ENCODE measurements around the gene INPP5B.

The INPP5B gene

GRCh38 chr1:37866491-37866890 is 80.4 kb downstream of the INPP5B start:
- DNase-seq, result no peak

- DNase-seq, result no peak
Observed at GRCh38 chr1:37865348-37866120, 81.3 kb downstream of the INPP5B start.

DNA sequence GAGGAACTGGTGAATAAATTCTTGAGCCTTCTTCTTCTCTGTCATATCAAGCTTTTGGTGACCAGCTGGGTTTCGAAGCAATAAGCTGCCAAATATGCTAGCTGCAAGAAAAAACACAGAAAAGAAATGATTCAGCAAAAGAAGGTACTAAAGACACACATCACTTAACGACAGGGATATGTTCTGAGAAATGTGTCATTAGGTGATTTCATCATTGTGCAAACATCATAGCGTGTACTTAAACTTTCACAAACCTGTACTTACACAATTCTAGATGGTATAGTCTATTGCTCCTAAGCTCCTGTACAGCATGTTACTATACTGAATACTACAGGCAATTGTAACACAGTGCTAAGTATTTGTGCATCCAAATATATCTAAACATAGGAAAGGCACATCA is 84.5 kb downstream of the INPP5B start:
- DNase-seq, result no peak

- DNase-seq, result no peak
Observed at GRCh38 chr1:37861151-37861550, 85.7 kb downstream of the INPP5B start.

DNA sequence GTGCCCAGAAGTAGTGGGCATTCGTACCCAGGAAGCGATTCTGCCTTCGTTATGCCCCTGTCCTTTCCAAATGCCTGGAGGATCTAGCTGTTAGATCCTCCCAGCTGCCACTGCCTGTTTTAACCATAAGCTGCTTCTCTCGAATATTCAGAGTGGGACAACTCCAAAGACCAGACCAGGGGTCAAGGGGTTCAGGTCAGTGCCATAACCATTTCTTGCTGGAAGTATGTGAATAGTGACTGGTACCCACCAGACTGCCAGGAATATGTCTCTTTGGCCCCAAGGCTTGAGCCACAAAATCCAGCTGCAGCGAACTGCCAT is 86.5 kb downstream of the INPP5B start:
- no peak for DNase-seq

DNA sequence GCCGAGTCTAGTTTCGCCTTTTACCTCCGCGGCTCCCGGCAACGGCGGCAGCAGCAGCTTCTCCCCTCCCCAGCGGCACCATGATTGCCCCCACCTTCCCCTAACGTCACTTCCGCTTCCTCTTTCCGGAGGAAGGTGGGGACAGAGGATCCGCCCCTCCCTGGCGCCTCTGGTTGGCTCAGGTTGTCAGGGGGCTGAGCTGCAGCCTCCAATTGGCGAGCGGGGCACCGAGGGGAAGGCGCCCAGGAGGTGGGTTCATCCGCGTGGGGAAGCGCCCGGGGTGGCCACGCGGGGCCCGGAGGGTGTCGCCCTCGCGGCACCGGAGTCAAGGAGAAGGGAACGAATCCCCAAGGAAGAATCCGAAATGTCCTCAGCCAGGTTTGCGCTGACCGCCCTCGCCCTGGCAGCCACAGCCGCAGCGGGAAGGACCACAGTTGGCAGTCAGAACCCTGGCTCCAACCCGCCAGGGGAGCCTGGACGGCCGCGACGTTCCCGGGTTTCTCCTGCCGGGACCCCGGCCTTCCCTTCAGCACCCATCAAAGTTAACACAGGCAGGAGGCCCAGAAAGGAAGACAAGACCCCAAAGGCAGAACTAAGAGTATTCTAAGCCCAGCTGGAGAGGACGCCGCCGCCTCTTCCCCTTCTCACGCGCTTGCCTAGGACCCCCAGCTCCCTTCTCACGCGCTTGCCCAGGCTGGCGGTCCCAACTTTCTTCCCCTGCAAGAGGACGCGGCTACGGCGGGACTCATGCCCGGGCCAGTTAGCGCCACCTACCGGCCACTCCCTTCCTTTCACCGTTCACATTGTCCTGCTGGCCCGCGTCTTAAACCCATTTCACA is 87.1 kb downstream of the INPP5B start, which contains the start of gene MTF1:
Gene MTF1 (minus strand): TSS at position 86 of the 839 bp plus-strand sequence. CDS start 1,934 bp downstream, outside the sequence.
- DNase-seq, result peak; percentile 100

DNA sequence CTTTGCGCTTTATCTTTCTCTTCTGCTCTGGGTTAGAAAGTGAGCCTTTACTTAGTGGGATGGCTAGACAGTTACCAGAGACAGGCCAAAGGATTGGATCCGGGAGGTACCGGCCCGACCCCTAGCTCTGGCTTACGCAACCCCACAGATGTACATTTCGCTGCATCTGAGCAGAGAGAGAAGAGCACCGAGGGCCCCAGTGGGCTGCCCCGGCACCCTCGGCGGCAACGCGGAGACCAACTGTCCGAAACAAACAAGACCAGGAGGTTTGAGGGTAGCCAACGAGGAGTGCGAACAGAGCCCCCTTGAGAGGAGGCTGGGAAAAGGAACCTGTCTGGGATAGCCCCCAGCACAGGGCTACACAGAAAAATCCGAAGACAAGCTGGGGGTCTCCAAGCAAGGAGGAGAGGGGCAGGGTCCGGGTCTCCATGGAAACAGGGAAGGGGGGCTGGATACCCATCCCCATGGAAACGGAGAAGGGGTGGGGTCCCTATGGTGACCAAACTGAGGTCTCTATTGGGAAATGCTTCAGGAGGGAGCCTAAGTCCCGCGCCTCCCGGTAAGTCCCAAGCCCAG is 87.8 kb downstream of the INPP5B start:
- DNase-seq, result peak; percentile 87

DNA sequence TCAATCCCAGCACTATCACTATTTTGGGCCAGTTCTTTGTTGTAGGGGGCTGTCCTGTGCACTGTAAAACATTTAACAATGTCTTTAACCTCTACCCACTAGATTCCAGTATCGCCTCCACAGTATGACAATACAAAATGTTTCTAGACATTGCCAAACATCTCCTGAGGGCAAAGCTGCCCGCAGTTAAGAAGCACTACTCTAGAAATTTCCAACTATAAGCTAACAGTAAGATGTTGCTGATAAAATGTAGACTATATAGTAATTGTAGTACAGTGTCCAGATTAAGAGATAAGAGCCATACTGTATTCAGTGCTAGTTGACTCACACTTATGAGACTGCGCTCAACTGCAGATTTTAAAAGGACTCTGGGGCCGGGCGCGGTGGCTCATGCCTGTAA is 92.4 kb downstream of the INPP5B start:
- DNase-seq, result no peak

- DNase-seq, result no peak
Observed at GRCh38 chr1:37853157-37853556, 93.7 kb downstream of the INPP5B start.

DNA sequence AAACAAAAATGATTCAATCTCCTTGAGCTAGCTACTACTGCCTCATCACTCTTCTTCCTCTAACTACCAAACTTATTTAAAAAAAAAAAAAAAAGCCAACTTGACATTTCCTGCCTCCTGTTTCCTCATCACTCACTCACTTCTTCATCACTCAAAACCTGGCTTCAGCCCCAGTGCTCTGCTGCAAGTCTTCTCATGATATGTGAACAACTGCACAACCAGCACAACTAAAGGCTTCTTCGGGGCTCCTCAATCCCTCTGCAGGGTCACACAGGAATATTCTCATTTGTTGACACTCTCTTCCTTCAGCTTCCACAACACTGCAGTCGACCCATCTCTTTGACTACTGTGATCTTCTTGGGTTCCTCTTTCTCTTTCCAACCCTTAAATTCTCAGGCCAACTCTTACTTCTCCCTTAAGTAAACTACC is 95.1 kb downstream of the INPP5B start:
- DNase-seq, result no peak

GRCh38 chr1:37851262-37851661 is 95.6 kb downstream of the INPP5B start:
- DNase-seq, result no peak

DNA sequence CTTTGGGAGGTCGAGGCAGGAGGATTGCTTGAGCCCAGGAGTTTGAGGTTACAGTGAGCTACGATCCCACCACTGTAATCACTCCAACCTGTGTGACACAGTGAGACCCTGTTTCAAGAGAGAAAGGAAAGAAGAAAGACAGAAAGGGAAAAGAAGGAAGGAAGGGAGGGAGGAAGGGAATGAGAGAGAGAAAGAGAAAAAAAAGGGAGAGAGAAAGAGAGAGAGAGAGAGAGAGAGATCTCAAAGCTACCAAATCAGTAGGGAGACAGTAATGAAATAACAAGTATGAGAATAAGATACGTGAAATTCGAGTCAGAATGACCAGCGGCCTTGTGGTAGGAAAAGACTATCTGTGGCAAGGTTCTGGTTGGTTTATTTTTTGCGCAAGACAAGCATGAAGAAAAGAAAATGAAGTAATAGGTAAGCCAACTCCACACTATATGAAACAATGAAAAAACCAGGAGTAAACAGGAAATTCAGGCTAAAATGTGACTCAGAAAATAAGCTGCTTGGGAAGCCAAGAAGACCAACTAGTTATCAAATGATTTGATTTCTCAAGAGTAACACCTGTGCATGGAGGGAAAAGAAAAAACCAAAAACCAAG is 96.4 kb downstream of the INPP5B start:
- DNase-seq, result no peak

DNA sequence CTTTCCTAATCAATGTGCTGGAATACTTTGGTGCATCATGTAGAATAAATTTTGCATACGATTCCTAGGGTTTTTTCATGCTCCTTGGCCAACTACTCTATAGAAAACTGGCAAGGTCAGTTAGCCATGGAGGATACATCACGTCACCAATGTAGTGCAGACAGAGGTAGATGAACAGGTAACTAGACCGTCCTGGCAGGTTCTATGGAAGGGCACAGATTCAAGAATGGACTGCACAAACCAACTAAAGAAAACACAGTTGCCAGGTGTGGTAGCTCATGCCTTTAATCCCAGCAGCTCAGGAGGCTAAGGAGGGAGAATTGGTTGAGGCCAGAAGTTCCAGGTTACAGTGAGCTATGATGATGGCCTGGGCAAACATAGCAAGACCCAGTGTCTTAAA is 97.4 kb downstream of the INPP5B start:
- DNase-seq, result no peak

DNA sequence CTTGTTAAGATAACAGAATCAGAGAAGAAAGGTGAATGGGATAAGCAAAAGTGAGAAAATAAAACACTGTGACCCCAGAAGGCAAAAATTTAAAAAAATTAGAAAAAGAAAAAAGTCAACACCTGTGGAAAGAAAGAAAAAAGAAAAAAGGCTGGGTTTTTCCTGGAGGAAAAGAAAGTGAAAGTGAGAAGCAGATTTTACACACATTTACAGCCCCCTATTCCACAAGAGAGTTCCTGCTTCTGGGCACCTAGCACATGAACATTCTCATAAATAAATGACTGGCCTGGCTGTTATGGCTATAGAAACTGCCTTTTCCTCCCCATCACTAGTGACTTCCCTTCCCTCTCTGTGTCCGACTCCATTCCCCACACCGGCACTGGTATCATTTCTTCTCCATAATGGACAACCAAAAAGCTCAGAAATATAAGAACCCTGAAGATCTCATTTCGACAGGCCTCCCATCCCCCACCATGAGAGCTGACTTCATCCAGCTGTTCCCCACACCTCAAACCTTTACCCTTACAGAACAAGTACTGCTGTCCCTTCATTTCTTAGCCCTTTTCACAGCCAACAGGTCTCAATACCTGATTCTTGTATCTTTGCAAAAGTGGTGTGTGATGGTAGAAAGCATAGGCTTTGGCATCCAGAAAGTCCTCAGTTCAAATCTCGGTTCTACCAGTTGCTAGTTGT is 100.1 kb downstream of the INPP5B start:
- no peak for DNase-seq

GRCh38 chr1:37845786-37846185 is 101.1 kb downstream of the INPP5B start:
- no peak for DNase-seq

- DNase-seq, result no peak
Observed at GRCh38 chr1:37845049-37845646, 101.7 kb downstream of the INPP5B start.

- DNase-seq, result no peak
Observed at GRCh38 chr1:37844536-37844935, 102.3 kb downstream of the INPP5B start.

DNA sequence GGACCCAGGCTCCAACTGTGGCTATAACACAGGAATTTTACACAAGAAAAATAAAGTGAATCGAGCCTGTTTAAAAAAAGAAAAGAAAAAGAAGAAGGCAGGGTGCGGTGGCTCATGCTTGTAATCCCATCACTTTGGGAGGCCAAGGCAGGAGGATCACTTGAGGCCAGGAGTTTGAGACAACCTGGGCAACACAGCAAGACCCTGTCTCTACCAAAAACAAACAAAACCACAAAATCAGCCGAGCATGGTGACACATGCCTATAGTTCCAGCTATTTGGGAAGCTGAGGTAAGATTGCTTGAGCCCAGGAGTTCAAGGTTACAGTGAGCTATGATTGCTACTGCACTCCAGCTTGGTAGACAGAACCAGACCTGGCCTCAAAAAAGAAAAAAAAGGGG is 105.2 kb downstream of the INPP5B start:
- DNase-seq, result no peak

- DNase-seq, result no peak
Observed at GRCh38 chr1:37840711-37841110, 106.1 kb downstream of the INPP5B start.

DNA sequence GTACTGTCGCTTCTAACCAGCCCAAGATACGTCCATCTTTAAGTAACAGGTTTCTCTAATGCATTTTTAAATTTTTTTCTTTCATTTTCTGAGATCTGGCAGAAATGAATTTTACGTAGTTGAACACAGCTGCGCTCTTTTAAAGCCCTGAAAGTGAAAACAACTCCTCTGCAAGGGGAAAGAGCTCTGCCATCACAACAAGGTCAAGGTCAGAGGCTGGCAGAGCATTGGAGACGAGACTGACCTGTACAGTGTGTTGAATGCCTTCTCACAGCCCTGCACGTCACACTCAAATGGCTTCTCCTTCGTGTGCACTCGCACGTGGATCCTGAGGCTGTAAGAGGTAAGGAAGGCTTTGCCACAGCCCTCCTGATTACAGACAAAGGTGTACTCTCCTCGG is 107.2 kb downstream of the INPP5B start:
- no peak for DNase-seq

GRCh38 chr1:37836788-37837187 is 110.1 kb downstream of the INPP5B start:
- DNase-seq, result no peak

- no peak for DNase-seq
Observed at GRCh38 chr1:37831809-37832208, 115.0 kb downstream of the INPP5B start.

Data from NCI-H510A (cell line).